Loucy (cell line): ENCODE measurements around the gene FIS1.
"Not testable (repeated sequence)": the region's sequence is repeated elsewhere in the genome, so short reads cannot be mapped to it uniquely, and the experiment has no call there.

Experiments
- CTCF ChIP-seq: fragments of 200-600 bp; sonication (generic); conservative IDR thresholded peaks from 2 replicates; pipeline ENCODE4 v1.5.1; 2014; ENCODE audit warnings: mild to moderate bottlenecking, antibody characterized with exemption, low read length
- EZH2phosphoT487 ChIP-seq: fragments of 200-600 bp; IDR thresholded peaks from 2 replicates; pipeline ENCODE4 v1.6.1; 2018; ENCODE audit warnings: antibody characterized with exemption, mild to moderate bottlenecking, moderate library complexity, borderline replicate concordance

GRCh38 chr7:101280912-101281311, 36.0 kb upstream of the FIS1 start:
- TF ChIP-seq CTCF, EZH2phosphoT487: not testable (repeated sequence)
